NB4 (cell line): ENCODE results near the gene L3MBTL2.
"Not testable (repeated sequence)": the region's sequence is repeated elsewhere in the genome, so short reads cannot be mapped to it uniquely, and the experiment has no call there.

Experiments used
- CTCF ChIP-seq: IDR thresholded peaks from one replicate; pipeline ENCODE4 v1.5.1; 2012; ENCODE audit warnings: low read depth, low read length
- POLR2A ChIP-seq: IDR thresholded peaks from 2 replicates; pipeline ENCODE4 v1.6.1; 2011; ENCODE audit warnings: mild to moderate bottlenecking; ENCODE audit not compliant: insufficient read length; ENCODE audit errors: extremely low read depth

GRCh38 chr22:41180362-41180761 lies 24.8 kb upstream of the L3MBTL2 start:
- not testable (repeated sequence) for TF ChIP-seq CTCF, POLR2A
